ENCODE measurements around the gene MED13L.

MED13L gene

DNA sequence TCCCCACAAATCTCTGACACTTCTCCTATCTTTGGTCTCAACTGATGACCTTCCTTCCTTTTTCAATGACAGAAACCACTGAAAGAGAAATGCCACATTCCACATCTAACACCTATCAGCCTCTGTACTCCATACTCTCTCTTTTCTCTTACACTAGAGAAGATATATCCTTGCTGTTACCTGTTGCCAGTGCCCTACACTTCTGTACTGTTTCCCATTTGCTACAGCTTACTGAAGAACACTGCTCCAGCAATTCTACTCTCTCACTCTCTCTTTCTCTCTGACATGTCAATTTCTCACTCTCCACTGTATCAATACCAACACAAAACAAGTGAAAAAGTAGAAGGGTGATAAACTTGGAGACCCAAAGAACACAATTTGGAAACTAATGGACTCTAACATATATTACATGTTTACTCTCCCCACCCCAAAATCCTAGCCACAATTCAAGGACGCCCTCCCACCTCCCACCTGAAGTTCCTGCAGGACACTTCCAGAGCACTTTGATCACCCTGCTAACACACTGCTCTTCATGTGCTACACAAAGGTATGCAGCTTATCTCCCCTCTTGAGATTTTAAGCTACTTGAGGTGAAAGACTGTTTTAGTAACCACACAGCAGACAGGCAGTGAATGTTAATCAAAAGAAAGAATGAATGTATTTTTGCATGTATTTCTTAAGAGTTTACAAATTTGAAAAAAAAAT lies 95.0 kb downstream of the MED13L start:
- no peak for DNase-seq (ENCODE audit: extremely low read depth, low read depth)
- TF ChIP-seq, protein P1, sequence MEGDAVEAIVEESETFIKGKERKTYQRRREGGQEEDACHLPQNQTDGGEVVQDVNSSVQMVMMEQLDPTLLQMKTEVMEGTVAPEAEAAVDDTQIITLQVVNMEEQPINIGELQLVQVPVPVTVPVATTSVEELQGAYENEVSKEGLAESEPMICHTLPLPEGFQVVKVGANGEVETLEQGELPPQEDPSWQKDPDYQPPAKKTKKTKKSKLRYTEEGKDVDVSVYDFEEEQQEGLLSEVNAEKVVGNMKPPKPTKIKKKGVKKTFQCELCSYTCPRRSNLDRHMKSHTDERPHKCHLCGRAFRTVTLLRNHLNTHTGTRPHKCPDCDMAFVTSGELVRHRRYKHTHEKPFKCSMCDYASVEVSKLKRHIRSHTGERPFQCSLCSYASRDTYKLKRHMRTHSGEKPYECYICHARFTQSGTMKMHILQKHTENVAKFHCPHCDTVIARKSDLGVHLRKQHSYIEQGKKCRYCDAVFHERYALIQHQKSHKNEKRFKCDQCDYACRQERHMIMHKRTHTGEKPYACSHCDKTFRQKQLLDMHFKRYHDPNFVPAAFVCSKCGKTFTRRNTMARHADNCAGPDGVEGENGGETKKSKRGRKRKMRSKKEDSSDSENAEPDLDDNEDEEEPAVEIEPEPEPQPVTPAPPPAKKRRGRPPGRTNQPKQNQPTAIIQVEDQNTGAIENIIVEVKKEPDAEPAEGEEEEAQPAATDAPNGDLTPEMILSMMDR (IDR thresholded peaks at IDR 0.05; ENCODE audit: low read depth, low read length), result no peak

- no peak for DNase-seq (ENCODE audit: extremely low read depth, low read depth)
- TF ChIP-seq, protein P1 (IDR thresholded peaks at IDR 0.05; ENCODE audit: low read depth, low read length), result no peak
These were observed 97.0 kb downstream of the MED13L start for GRCh38 chr12:116180448-116180847.

DNA sequence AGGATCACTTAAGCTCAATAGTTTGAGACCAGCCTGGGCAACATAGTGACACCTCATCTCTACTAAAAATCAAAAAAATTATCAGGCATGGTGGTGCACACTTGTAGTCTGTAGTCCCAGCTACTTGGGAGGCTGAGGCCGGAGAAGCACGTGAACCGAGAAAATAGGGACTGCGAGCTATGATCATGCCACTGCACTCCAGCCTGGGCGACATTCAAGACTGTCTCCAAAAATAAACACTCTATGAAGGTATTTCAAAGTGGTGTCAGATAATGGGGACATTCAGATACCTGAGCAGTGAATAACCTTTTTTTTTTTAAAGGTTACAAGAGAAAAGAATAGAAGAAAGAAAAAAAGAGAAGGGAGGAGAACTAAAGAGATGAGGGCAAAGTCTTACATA lies 98.1 kb downstream of the MED13L start:
- TF ChIP-seq, protein P1 (IDR thresholded peaks at IDR 0.05; ENCODE audit: low read depth, low read length), result no peak
- no peak for DNase-seq (ENCODE audit: extremely low read depth, low read depth)

GRCh38 chr12:116177017-116177416 lies 100.5 kb downstream of the MED13L start:
- no peak for DNase-seq (ENCODE audit: extremely low read depth, low read depth)
- TF ChIP-seq, protein P1 (IDR thresholded peaks at IDR 0.05; ENCODE audit: low read depth, low read length), result no peak

- no peak for DNase-seq (ENCODE audit: extremely low read depth, low read depth)
- TF ChIP-seq, protein P1 (IDR thresholded peaks at IDR 0.05; ENCODE audit: low read depth, low read length), result no peak
These were observed 102.6 kb downstream of the MED13L start for GRCh38 chr12:116174904-116175303.

GRCh38 chr12:116174006-116174405 lies 103.5 kb downstream of the MED13L start:
- no peak for DNase-seq (ENCODE audit: extremely low read depth, low read depth)

GRCh38 chr12:116172224-116172849 lies 105.2 kb downstream of the MED13L start:
- no peak for DNase-seq (ENCODE audit: extremely low read depth, low read depth)
- TF ChIP-seq, protein P1 (IDR thresholded peaks at IDR 0.05; ENCODE audit: low read depth, low read length), result no peak

More at GRCh38 chr12:116174006-116174405, 103.5 kb downstream of the MED13L start:
- TF ChIP-seq, protein P1 (IDR thresholded peaks at IDR 0.05; ENCODE audit: low read depth, low read length), result no peak
